GM12892 (cell line): ENCODE results near the gene ETS2.

Experiments
- POLR2A ChIP-seq: IDR thresholded peaks from 2 replicates; pipeline ENCODE4 v1.6.1; 2011; ENCODE audit warnings: low read depth, low read length, control low read depth
- POLR2AphosphoS5 ChIP-seq: IDR thresholded peaks from 2 replicates; pipeline ENCODE4 v1.6.1; 2011; ENCODE audit warnings: low read depth, low read length, control low read depth

DNA sequence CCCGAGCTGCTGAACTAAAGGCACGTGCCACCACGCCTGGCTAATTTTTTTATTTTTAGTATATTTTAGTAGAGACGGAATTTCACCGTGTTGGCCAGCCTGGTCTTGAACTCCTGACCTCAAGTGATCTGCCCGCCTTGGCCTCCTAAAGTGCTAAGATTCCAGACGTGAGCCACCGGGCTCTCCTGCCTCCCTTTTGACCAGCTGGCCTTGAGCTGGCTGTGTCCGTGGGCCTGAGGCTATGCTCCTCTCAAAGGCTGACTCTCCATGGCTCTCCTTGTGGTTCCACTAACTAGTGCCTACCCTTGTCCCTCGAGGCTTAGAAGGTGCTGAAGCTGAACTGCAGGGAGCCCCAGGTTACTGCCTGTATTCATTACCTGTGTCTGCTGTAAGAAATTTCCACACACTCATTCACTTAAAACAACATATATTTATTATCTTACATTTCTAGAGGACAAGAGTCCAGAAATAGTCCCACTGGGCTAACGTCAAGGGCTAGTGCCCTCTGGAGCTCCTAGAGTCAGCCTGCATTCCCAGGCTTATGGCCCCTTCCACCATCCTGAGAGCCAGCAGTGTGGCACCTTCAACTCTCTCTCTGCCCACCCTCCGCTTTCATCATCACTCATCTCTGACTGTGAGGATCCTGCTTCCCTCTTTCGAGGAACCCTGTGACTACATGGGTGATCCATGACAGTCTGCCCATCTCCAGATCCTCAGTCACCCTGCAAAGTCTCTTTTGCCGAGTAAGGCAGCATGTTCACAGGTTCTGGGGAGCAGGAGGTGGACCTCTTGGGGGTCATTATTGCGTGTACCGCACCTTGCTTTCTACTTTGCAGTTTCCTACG is 34.9 kb downstream of the ETS2 start:
- no peak for TF ChIP-seq POLR2A
- no peak for TF ChIP-seq POLR2AphosphoS5
